GM15510 (cell line): Measurements from ENCODE around the gene LDB3.

ENCODE experiments used
- POLR2A ChIP-seq: IDR thresholded peaks from 3 replicates; pipeline ENCODE4 v1.6.1; 2011; ENCODE audit warnings: borderline replicate concordance; ENCODE audit not compliant: insufficient read length; ENCODE audit errors: extremely low read depth

Gene LDB3

GRCh38 chr10:86647773-86648703 lies 20.3 kb upstream of the LDB3 start:
- no peak for TF ChIP-seq POLR2A

DNA sequence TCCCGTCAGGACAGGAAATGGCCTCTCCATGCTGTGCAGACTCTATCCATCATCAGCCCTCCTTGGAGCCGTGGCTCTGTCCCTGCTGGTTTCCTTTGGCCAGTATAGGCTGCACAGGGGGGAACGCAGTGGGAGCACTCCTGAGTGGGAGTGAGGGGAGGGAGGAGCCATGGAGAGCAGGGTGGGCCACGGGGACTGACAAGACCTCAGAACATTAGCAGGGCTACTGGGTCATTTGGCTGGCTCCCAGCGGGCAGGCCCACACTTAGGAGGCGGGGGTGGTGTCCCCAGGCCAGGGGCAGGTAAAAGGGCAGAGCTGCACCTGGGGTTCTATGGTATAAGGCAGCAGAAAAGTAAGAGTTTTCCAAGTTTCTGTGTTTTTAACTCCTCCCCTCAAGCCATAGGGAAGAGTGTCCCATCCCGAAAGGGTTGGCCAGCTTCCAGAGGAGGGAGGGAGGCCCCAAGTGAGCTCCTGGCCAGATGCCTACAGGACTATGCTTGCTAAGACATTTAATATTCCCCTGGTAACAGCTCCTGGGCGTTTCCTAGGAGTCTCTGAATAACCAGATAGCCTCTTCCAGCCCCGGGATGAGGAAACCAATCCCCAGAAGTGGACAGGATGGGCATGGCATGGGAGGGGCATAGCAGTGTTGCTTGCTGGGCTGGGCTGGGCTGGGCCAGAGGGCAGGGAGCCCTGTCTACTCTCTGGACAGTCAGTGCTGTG lies 19.4 kb upstream of the LDB3 start:
- TF ChIP-seq POLR2A = no peak

DNA sequence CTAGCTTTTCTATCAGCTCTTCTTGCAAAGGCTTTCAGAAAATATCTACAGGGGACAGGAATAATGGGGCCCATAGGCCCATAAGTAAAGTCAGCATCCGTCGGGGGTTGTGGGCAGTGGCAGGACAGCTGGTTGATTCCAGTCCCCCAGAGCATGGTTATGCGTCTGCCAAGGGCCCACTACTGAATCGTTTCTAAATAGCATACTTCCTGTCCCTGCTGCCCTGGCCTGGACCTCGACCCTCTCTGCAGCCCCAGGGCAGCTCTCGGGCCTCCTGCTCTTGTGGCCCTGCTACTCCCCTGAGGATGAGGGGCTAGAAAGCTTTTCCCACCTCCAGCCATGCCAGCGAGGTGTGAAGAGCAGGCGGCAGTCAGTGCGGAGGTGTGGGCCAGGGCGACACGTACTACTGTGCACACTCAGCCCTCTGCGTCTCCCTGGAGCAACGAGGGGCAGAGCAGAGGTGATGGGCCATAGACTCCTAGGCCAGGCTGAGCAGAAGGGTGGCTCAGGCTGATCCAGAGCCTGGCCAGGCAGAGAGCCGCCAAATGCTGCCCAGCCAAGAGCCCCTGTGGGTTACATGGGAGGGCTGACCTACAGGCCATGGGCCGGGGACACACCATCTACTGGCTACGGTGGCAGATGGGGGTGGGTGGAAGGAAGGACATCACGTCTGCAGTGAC lies 18.7 kb upstream of the LDB3 start:
- TF ChIP-seq POLR2A = no peak

- TF ChIP-seq POLR2A = no peak
These were observed 18.2 kb upstream of the LDB3 start for GRCh38 chr10:86650151-86650550.

DNA sequence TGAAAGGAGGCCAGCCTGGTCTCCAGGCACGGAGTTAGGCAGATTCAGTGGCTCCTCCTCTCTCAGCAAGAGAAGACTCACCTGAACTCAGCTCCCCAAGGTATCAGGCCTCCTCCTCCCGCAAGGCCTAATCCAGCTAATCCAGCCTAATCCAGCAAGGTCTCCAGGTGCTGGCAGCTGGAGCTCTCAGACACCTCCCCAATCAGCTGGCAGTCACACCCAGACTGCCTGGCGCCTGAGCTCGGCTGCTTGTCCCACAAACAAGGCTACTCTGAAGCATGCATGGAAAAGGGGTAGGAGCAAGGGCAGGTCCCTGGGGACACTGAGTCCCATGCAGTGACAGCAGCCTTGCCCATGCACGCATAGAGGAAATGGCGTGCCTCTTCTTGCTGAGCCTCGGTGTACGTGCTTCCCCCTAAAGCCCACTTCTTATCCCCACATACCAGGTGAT lies 17.3 kb upstream of the LDB3 start:
- no peak for TF ChIP-seq POLR2A

DNA sequence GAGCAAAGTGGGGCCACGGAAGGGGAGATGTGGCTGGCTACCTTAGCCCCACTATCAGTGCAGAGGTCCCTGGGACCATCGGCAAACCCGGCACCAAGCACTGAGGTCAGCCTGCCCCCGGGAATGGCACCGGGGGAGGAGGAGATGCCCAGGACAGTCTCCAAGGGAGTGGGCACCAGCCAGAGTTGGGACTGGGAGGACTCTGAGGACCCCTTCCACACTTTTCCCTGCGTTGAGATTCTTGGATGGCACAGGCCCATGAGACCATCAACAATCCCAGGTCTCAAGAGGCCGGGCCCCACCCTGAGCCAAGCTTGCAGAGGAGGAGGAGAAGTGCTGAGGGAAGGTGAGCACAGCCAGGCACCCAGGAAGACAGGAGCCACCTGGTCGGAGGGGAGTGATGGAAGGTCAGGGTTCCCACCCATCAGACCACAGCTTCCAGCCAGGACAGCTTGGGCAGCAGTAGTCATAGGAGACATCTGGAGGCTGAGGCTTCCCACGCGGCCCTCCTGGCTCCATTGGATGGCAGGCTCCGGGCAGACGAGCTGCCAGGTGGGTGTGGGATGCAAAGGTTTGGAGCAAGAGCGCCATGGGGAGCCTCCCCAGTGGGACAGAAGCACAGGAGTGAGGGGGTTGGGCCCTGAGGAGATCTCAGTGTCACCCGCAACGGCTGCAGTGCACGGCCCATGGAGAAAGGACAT lies 16.5 kb upstream of the LDB3 start:
- TF ChIP-seq POLR2A = no peak

DNA sequence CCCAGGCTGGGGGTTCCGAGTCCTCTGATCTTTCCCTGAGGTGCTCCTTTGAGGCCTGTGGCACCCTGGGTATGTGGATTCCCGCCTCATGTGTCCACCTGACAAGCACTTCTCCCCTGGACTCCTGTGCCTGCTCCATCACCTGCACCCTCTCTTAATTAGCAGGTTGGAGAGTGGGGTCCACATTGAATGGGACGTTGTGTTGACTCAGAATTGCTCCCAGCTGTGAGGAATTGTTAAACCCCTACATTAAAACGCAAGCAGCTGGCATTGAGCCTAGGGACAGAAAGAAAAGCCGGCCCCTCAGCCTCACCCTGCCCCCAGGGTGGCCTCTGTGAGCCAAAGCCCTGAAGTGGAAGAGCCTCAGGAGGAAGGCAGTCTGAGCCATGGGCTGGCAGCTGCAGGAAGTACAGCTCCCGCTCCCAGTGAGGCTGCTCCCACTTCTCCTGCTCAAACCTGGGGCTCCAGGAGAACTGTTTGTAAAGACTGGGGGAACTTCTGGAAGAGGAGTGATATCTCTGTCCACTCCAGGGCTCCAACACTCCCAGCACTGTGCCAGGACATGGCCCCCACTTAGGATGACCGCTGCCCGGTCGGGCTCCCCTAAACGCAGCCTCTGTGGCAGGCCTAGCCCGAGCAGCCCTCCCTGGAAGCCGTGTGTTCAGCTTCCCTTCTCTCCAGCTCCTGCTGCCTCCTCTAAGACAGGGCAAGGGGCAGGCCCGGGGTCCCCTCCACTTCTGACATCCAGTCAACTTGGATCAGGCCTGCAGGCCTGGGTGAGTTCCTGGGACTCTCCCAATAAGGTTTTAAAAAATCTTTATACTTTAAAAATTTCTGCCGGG lies 15.7 kb upstream of the LDB3 start:
- no peak for TF ChIP-seq POLR2A

GRCh38 chr10:86653379-86653778 lies 14.9 kb upstream of the LDB3 start:
- TF ChIP-seq POLR2A = no peak

GRCh38 chr10:86653987-86654386 lies 14.3 kb upstream of the LDB3 start:
- no peak for TF ChIP-seq POLR2A

- no peak for TF ChIP-seq POLR2A
These were observed 13.7 kb upstream of the LDB3 start, which contains the start of gene OPN4 for GRCh38 chr10:86654411-86655172. OPN4 (plus strand) TSS chr10:86654547; CDS start chr10:86654784, 237 bp downstream.

- no peak for TF ChIP-seq POLR2A
These were observed 13.2 kb upstream of the LDB3 start for GRCh38 chr10:86655173-86655540.

DNA sequence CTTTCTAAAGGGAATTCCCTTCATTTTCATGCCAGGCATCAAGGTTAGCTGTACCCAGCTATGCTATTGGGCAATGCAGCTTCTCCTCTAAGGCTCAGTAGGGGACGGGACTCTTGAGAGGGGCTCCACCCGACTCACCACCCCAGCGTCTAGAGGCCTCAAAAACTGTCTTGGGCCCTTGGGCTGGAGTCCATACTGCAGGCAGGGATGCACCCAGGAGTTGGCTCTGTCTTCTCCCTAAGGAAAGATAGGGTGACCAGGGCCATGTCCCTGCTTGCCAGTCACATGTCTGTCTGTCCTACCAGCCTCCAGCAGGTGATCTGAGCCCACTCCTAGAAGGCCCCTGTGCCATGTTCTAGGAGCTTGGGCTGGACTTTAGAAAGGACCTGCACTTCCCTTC lies 12.7 kb upstream of the LDB3 start:
- no peak for TF ChIP-seq POLR2A

GRCh38 chr10:86657011-86657395 lies 11.3 kb upstream of the LDB3 start:
- TF ChIP-seq POLR2A = no peak
